Measurements from ENCODE around the gene KDF1. TPM values are rescaled to one million over a fixed set of nuclear protein-coding genes. Genes with fewer than 3 reads are reported as not detected.

The KDF1 gene
- total and polyA plus RNA-seq, 2 donors (not counting 1 experiment from before 2014, with no cell fraction given): not detected

- no peak overlapping the region for H3K4me3 ChIP-seq (replicated peaks in 1 of 4; ENCODE audit: control extremely low read depth in 1 of 4, insufficient read depth in 1 of 4, low read depth in 3 of 4, low read length in 4 of 4)
- no peak overlapping the region for H3K9ac ChIP-seq (ENCODE audit: insufficient read depth, low read length)
- peaks cover 12% of the 10 kb centered on the region for H3K4me1 ChIP-seq (ENCODE audit: control insufficient read depth, extremely low read depth, insufficient read depth, low read length)
- no peaks in the 10 kb centered on the region for H4K20me1 ChIP-seq (ENCODE audit: control insufficient read depth, extremely low read depth, insufficient read depth, low read length)
- no peaks in the 10 kb centered on the region for H3K9me3 ChIP-seq (ENCODE audit: control insufficient read depth, insufficient read depth, low read depth, low read length)
- no peaks in the 10 kb centered on the region for H3K79me2 ChIP-seq (ENCODE audit: control insufficient read depth, insufficient read depth, low read length)
- no peak for DNase-seq (ENCODE audit: low read depth in 2 of 2)
- H3K36me3 ChIP-seq (ENCODE audit: control insufficient read depth, insufficient read depth, low read length): peaks cover 3% of the 10 kb centered on the region
- no peak overlapping the region for H3K4me2 ChIP-seq (ENCODE audit: extremely low read depth, insufficient read depth, low read length)
- TF ChIP-seq CTCF (conservative IDR thresholded peaks at IDR 0.05 in 1 of 2, IDR thresholded peaks at IDR 0.05 in 1 of 2; ENCODE audit: low read depth in 1 of 2, low read length in 2 of 2) (no peak), EZH2 (IDR thresholded peaks at IDR 0.05; ENCODE audit: low read length, missing control alignments) (no peak)
- H3K27ac ChIP-seq (ENCODE audit: insufficient read depth, low read length): no peak overlapping the region
- no peaks in the 10 kb centered on the region for H3K27me3 ChIP-seq (ENCODE audit: control insufficient read depth, insufficient read depth, low read length)
- H2AFZ ChIP-seq (ENCODE audit: low read length): no peak overlapping the region
These were observed 46.4 kb upstream of the KDF1 start for GRCh38 chr1:27006683-27007082.

GRCh38 chr1:27005648-27006496 lies 45.6 kb upstream of the KDF1 start:
- peaks cover 12% of the 10 kb centered on the region for H3K4me1 ChIP-seq (ENCODE audit: control insufficient read depth, extremely low read depth, insufficient read depth, low read length)
- H3K27me3 ChIP-seq (ENCODE audit: control insufficient read depth, insufficient read depth, low read length): no peaks in the 10 kb centered on the region
- peak in 1 of 2 donors; percentile 59 for DNase-seq (ENCODE audit: low read depth in 2 of 2)
- no peak overlapping the region for H2AFZ ChIP-seq (ENCODE audit: low read length)
- H4K20me1 ChIP-seq (ENCODE audit: control insufficient read depth, extremely low read depth, insufficient read depth, low read length): no peaks in the 10 kb centered on the region
- H3K4me2 ChIP-seq (ENCODE audit: extremely low read depth, insufficient read depth, low read length): no peak overlapping the region
- no peak for TF ChIP-seq EZH2 (IDR thresholded peaks at IDR 0.05; ENCODE audit: low read length, missing control alignments)
- TF ChIP-seq CTCF (conservative IDR thresholded peaks at IDR 0.05 in 1 of 2, IDR thresholded peaks at IDR 0.05 in 1 of 2; ENCODE audit: low read depth in 1 of 2, low read length in 2 of 2): no peak
- H3K27ac ChIP-seq (ENCODE audit: insufficient read depth, low read length): no peak overlapping the region
- H3K9me3 ChIP-seq (ENCODE audit: control insufficient read depth, insufficient read depth, low read depth, low read length): no peaks in the 10 kb centered on the region
- peaks cover 3% of the 10 kb centered on the region for H3K36me3 ChIP-seq (ENCODE audit: control insufficient read depth, insufficient read depth, low read length)
- no peaks in the 10 kb centered on the region for H3K79me2 ChIP-seq (ENCODE audit: control insufficient read depth, insufficient read depth, low read length)
- no peak overlapping the region for H3K9ac ChIP-seq (ENCODE audit: insufficient read depth, low read length)
- H3K4me3 ChIP-seq (replicated peaks in 1 of 4; ENCODE audit: control extremely low read depth in 1 of 4, insufficient read depth in 1 of 4, low read depth in 3 of 4, low read length in 4 of 4): no peak overlapping the region

GRCh38 chr1:27005166-27005530 lies 44.9 kb upstream of the KDF1 start:
- no peak overlapping the region for H2AFZ ChIP-seq (ENCODE audit: low read length)
- H3K27me3 ChIP-seq (ENCODE audit: control insufficient read depth, insufficient read depth, low read length): no peaks in the 10 kb centered on the region
- peaks cover 11% of the 10 kb centered on the region for H3K4me1 ChIP-seq (ENCODE audit: control insufficient read depth, extremely low read depth, insufficient read depth, low read length)
- H3K9ac ChIP-seq (ENCODE audit: insufficient read depth, low read length): no peak overlapping the region
- H4K20me1 ChIP-seq (ENCODE audit: control insufficient read depth, extremely low read depth, insufficient read depth, low read length): no peaks in the 10 kb centered on the region
- no peak overlapping the region for H3K4me2 ChIP-seq (ENCODE audit: extremely low read depth, insufficient read depth, low read length)
- no peak for DNase-seq (ENCODE audit: low read depth in 2 of 2)
- H3K27ac ChIP-seq (ENCODE audit: insufficient read depth, low read length): no peak overlapping the region
- no peaks in the 10 kb centered on the region for H3K79me2 ChIP-seq (ENCODE audit: control insufficient read depth, insufficient read depth, low read length)
- H3K36me3 ChIP-seq (ENCODE audit: control insufficient read depth, insufficient read depth, low read length): peaks cover 3% of the 10 kb centered on the region
- H3K9me3 ChIP-seq (ENCODE audit: control insufficient read depth, insufficient read depth, low read depth, low read length): no peaks in the 10 kb centered on the region
- no peak for TF ChIP-seq EZH2 (IDR thresholded peaks at IDR 0.05; ENCODE audit: low read length, missing control alignments)
- no peak overlapping the region for H3K4me3 ChIP-seq (replicated peaks in 1 of 4; ENCODE audit: control extremely low read depth in 1 of 4, insufficient read depth in 1 of 4, low read depth in 3 of 4, low read length in 4 of 4)

Measured in fibroblast of lung (primary cell).